PC-9 (cell line): ENCODE results near the gene SUFU.

Source experiments
- CTCF ChIP-seq: fragments of 200-600 bp; sonication (generic); conservative IDR thresholded peaks from 2 replicates; pipeline ENCODE4 v1.6.1; 2017; ENCODE audit warnings: mixed run types, antibody characterized with exemption, mild to moderate bottlenecking, moderate library complexity
- EZH2 ChIP-seq: fragments of 200-600 bp; sonication (generic); IDR thresholded peaks from 2 replicates; pipeline ENCODE4 v1.8.0; 2017; ENCODE audit warnings: antibody characterized with exemption, low read depth

GRCh38 chr10:102628451-102628911 lies 124.7 kb downstream of the SUFU start:
- no peak for TF ChIP-seq EZH2
- TF ChIP-seq CTCF = no peak
